Kidney (tissue), 14 donors: ENCODE results near the gene ADAD2. TPM values are rescaled to one million over a fixed set of nuclear protein-coding genes. Genes with fewer than 3 reads are reported as not detected.

Source experiments
- DNase-seq, 5 donors: peaks; one replicate each; pipeline ENCODE4 v3.0.0-alpha.2; 2013 to 2020
- FAIRE-seq: peaks from 2 replicates; lab custom pipeline; 2012; peaks lifted over from hg19 to GRCh38; lab: Jason Lieb, UNC
- H3K27ac ChIP-seq, 2 donors: one replicate each; pipeline ENCODE4 v1.7.0; 2013; ENCODE audit warnings: low read depth in 2 of 2, low read length in 2 of 2, inconsistent platforms in 1 of 2
- H3K27me3 ChIP-seq: one replicate; pipeline ENCODE4 v1.7.1; 2013; ENCODE audit warnings: low read length, inconsistent platforms; ENCODE audit not compliant: control insufficient read depth, insufficient read depth
- H3K36me3 ChIP-seq, 3 donors: one replicate each; pipeline versions ENCODE4 v1.7.0 to v1.7.1; 2013; ENCODE audit warnings: low read length in 3 of 3, control low read depth in 1 of 3, inconsistent platforms in 1 of 3; ENCODE audit not compliant: insufficient read depth in 3 of 3, control insufficient read depth in 2 of 3
- H3K4me1 ChIP-seq, 3 donors: one replicate each; pipeline versions ENCODE4 v1.7.0 to v1.7.1; 2013; ENCODE audit warnings: low read length in 3 of 3, inconsistent platforms in 1 of 3, low read depth in 1 of 3; ENCODE audit not compliant: control insufficient read depth in 2 of 3, insufficient read depth in 2 of 3
- H3K4me3 ChIP-seq, 3 donors: one replicate each; pipeline versions ENCODE4 v1.7.0 to v1.8.1; 2013; ENCODE audit warnings: low read length in 3 of 3, control low read depth in 1 of 3, inconsistent platforms in 1 of 3
- H3K9ac ChIP-seq, 3 donors: one replicate each; pipeline versions ENCODE4 v1.7.0 to v1.7.1; 2013; ENCODE audit warnings: low read length in 3 of 3, control low read depth in 1 of 3, inconsistent platforms in 1 of 3
- H3K9me3 ChIP-seq, 3 donors: one replicate each; pipeline versions ENCODE4 v1.7.0 to v1.7.1; 2013; ENCODE audit warnings: low read length in 3 of 3, control low read depth in 1 of 3, inconsistent platforms in 1 of 3; ENCODE audit not compliant: control insufficient read depth in 2 of 3, insufficient read depth in 1 of 3
- intact Hi-C: fragments of 100-400 bp; cut with DNase I; formaldehyde crosslinking; loops from one replicate; pipeline ENCODE4 v1.11.1; 2022
- polyA plus RNA-seq: library from polyadenylated mRNA; stranded (reverse); fragments of 350-450 nt; fragmentation: Illumina TruSeq; extraction: RNeasy Lipid Tissue Mini Kit (QIAGEN cat#74804); gene quantifications from one replicate; pipeline ENCODE4 v1.2.3, GENCODE V29; 2014; ENCODE audit warnings: low read depth, low replicate concordance; ENCODE audit not compliant: insufficient read depth
- total RNA-seq: library from RNA; stranded (reverse); fragmentation: NEBNext Ultra II Directional; extraction: Animal tissue kit (Norgen Biotek cat#: 25700); gene quantifications from one replicate; pipeline ENCODE4 v1.2.1, GENCODE V29; 2021
- TF ChIP-seq, protein P1 (sequence below): IDR thresholded peaks from 3 replicates; pipeline ENCODE4 v1.5.1; 2012; ENCODE audit warnings: mild to moderate bottlenecking, moderate library complexity, borderline replicate concordance; ENCODE audit not compliant: insufficient read depth; ENCODE audit errors: extremely low read depth
- donor health status: control.
- donor health status: control.
- donor health status: control.
- donor health status: control.
- donor health status: control.
- donor health status: DM: yes; HTN: yes; CAD: no.
- donor health status: Normal renal cell carcinoma (clear cell type).

Gene ADAD2
- total and polyA plus RNA-seq, 2 donors from 2014 or later = 0.72 to 0.80 TPM

DNA sequence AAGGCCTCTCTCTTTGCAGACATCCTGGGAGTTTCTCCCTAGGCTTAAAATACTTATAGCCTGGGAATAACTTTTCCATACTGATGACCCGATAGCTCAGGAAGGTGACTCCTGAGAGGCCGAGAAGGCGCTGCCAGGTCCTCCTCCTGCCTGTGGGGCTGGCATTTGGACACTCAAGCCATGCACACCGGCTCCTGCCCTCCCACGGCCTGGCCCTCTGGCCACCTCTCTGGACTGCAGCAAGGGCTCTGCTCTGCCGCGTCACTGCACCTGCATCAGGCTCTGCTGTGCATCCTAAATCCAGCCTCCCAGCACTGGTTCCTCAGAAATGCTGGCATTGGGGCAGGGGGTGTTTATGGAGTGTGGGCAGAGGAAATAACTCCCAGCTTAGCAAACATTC lies 34.6 kb downstream of the ADAD2 start:
- no peaks in the 10 kb centered on the region for H3K9me3 ChIP-seq

DNA sequence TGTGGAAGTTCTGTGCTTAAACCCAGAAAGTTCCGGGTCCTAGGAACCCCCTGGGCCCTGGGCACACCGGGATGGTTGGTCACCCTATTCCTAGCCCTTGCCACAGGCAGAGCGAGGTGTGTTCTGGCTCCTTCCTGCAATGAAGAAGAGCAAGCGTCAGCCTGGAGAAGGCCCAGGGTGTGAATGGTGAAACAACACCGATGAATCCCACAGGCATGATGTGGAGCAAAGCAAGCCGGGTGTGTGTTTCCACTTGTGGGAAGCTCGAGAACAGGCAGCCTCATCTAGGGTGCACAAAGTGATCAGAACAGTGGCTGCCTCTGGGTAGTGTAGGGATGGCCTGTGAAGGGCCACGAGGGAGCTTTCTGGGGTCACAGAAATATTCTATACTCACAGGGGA lies 35.1 kb downstream of the ADAD2 start:
- TF ChIP-seq, protein P1, sequence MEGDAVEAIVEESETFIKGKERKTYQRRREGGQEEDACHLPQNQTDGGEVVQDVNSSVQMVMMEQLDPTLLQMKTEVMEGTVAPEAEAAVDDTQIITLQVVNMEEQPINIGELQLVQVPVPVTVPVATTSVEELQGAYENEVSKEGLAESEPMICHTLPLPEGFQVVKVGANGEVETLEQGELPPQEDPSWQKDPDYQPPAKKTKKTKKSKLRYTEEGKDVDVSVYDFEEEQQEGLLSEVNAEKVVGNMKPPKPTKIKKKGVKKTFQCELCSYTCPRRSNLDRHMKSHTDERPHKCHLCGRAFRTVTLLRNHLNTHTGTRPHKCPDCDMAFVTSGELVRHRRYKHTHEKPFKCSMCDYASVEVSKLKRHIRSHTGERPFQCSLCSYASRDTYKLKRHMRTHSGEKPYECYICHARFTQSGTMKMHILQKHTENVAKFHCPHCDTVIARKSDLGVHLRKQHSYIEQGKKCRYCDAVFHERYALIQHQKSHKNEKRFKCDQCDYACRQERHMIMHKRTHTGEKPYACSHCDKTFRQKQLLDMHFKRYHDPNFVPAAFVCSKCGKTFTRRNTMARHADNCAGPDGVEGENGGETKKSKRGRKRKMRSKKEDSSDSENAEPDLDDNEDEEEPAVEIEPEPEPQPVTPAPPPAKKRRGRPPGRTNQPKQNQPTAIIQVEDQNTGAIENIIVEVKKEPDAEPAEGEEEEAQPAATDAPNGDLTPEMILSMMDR = no peak
- Histone ChIP-seq H3K9ac (no peak overlapping the region), H3K36me3 (no peaks in the 10 kb centered on the region), H3K4me1 (peaks cover 0 to 8% (median 0%) of the 10 kb centered on the region in 3 donors), H3K4me3 (no peak overlapping the region), H3K9me3 (no peaks in the 10 kb centered on the region), H3K27ac (no peak overlapping the region), H3K27me3 (no peaks in the 10 kb centered on the region)
- FAIRE-seq = no peak
- intact Hi-C loops = no loop called here
- no peak for DNase-seq

More for the DNA sequence above, 34.6 kb downstream of the ADAD2 start:
- H3K27ac ChIP-seq = no peak overlapping the region
- no peak overlapping the region for H3K9ac ChIP-seq
- DNase-seq (no peak), FAIRE-seq (no peak)
- TF ChIP-seq, protein P1 = no peak
- intact Hi-C loops = no loop called here
- no peak overlapping the region for H3K4me3 ChIP-seq
- no peaks in the 10 kb centered on the region for H3K36me3 ChIP-seq
- peaks cover 0 to 8% (median 0%) of the 10 kb centered on the region in 3 donors for H3K4me1 ChIP-seq
- H3K27me3 ChIP-seq = no peaks in the 10 kb centered on the region

GRCh38 chr16:84227548-84227947 lies 36.6 kb downstream of the ADAD2 start:
- Histone ChIP-seq H3K4me3 (no peak overlapping the region), H3K36me3 (no peaks in the 10 kb centered on the region), H3K9ac (no peak overlapping the region), H3K4me1 (peaks cover 0 to 8% (median 0%) of the 10 kb centered on the region in 3 donors), H3K9me3 (no peaks in the 10 kb centered on the region), H3K27me3 (no peaks in the 10 kb centered on the region), H3K27ac (no peak overlapping the region)
- TF ChIP-seq, protein P1 = no peak
- intact Hi-C loops = no loop called here
- DNase-seq (no peak), FAIRE-seq (no peak)

DNA sequence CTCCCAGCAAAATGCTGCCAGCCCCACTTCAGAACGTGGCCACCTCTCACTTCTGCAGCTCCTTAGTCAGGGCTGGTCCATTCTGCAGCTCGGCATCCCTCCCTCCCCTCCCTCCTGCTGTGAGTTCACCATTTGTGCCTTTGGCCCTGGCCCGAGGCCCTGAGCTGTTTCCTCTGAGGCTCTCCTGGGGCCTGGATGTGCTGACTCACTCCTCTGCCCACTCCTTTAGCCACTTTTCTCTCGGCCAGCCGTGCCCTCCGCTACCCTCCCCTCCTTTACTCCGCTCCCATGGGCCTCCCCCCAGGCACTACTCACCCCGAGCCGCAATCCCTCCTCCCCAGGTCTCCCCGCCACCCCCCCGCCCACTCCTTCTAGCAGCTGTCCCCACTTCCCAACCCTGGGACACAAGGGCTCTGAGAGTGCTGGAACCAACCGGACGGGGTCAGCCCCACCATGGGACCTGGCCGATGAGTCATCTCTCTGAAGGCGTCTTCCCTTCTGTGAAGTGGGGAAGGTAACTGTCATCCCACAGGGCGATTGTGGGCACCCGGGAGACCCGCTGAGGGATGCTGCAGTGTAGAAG lies 37.4 kb downstream of the ADAD2 start:
- TF ChIP-seq, protein P1 = no peak
- H3K27ac ChIP-seq = no peak overlapping the region
- DNase-seq = peak in 2 of 5 donors; percentile 47 to 92
- H3K9ac ChIP-seq = no peak overlapping the region
- intact Hi-C loops = no loop called here
- no peak overlapping the region for H3K4me3 ChIP-seq
- H3K27me3 ChIP-seq = no peaks in the 10 kb centered on the region
- no peaks in the 10 kb centered on the region for H3K36me3 ChIP-seq
- H3K4me1 ChIP-seq = peaks cover 0 to 8% (median 0%) of the 10 kb centered on the region in 3 donors
- H3K9me3 ChIP-seq = no peaks in the 10 kb centered on the region
- no peak for FAIRE-seq
